OCI-LY7 (cell line): ENCODE measurements around the gene FAM13A. TPM values are rescaled to one million over a fixed set of nuclear protein-coding genes. Genes with fewer than 3 reads are reported as not detected.

Source experiments
- BruUV-seq: library from RNA; stranded (reverse); fragments of 400-500 nt; replicated peaks from 2 replicates; lab custom pipeline; 2021; lab: Mats Ljungman, UMichigan
- CTCF ChIA-PET: fragments of 300-600 bp; sonication (Branson Sonifier 250); formaldehyde crosslinking; loops from one replicate; lab custom pipeline; 2022; ENCODE audit warnings: antibody characterized with exemption; ENCODE audit not compliant: unreplicated experiment; lab: Charles Lee
- POLR2A ChIA-PET: fragments of 300-600 bp; sonication (Branson Sonifier 250); formaldehyde crosslinking; loops from one replicate; lab custom pipeline; 2022; ENCODE audit warnings: antibody characterized with exemption; lab: Charles Lee
- DNase-seq: peaks from one replicate; pipeline ENCODE4 v3.0.0-alpha.2; 2015; ENCODE audit warnings: low spot score
- H2AFZ ChIP-seq: fragments of 200-600 bp; sonication (generic), shearing (Covaris generic); 2 replicates; pipeline ENCODE4 v1.6.1; 2014; ENCODE audit warnings: mild to moderate bottlenecking, antibody characterized with exemption, low read length, moderate library complexity
- H3K27ac ChIP-seq: fragments of 200-600 bp; sonication (generic); 2 replicates; pipeline ENCODE4 v1.5.1; 2014; ENCODE audit warnings: mixed run types, low read depth, mild to moderate bottlenecking, moderate library complexity, low read length, inconsistent platforms; ENCODE audit not compliant: poor library complexity, severe bottlenecking
- H3K36me3 ChIP-seq: fragments of 200-600 bp; sonication (generic); 2 replicates; pipeline ENCODE4 v1.6.1; 2014; ENCODE audit warnings: mild to moderate bottlenecking, antibody characterized with exemption, low read length, moderate library complexity, mixed read lengths; ENCODE audit not compliant: insufficient read depth
- H3K4me1 ChIP-seq: fragments of 200-600 bp; sonication (generic); 2 replicates; pipeline ENCODE4 v1.5.1; 2014; ENCODE audit warnings: mild to moderate bottlenecking, low read length; ENCODE audit not compliant: insufficient read depth, poor library complexity, severe bottlenecking
- H3K4me2 ChIP-seq: fragments of 200-600 bp; sonication (generic); 2 replicates; pipeline ENCODE4 v1.6.1; 2014; ENCODE audit warnings: mild to moderate bottlenecking, low read length
- H3K4me3 ChIP-seq: fragments of 200-600 bp; sonication (generic); 2 replicates; pipeline ENCODE4 v1.5.1; 2014; ENCODE audit warnings: mild to moderate bottlenecking, low read depth, low read length; ENCODE audit not compliant: poor library complexity, severe bottlenecking
- H3K79me2 ChIP-seq: fragments of 200-600 bp; sonication (generic); 2 replicates; pipeline ENCODE4 v1.6.1; 2016; ENCODE audit warnings: low read depth, mild to moderate bottlenecking, low read length, moderate library complexity, mixed read lengths; ENCODE audit not compliant: insufficient read depth
- H3K9me2 ChIP-seq: fragments of 200-600 bp; sonication (generic); 2 replicates; pipeline ENCODE4 v1.6.1; 2016; ENCODE audit warnings: mild to moderate bottlenecking, low read length, mixed read lengths; ENCODE audit not compliant: insufficient read depth
- H3K9me3 ChIP-seq: fragments of 200-600 bp; sonication (generic); 2 replicates; pipeline ENCODE4 v1.6.1; 2014; ENCODE audit warnings: mild to moderate bottlenecking, mixed run types, low read length, mixed read lengths
- H4K20me1 ChIP-seq: fragments of 200-600 bp; sonication (generic); 2 replicates; pipeline ENCODE4 v1.6.1; 2014; ENCODE audit warnings: mild to moderate bottlenecking, antibody characterized with exemption, low read length, moderate library complexity, mixed read lengths; ENCODE audit not compliant: insufficient read depth
- CTCF ChIP-seq: fragments of 200-600 bp; sonication (generic); conservative IDR thresholded peaks from 2 replicates; pipeline ENCODE4 v1.5.1; 2014; ENCODE audit warnings: mild to moderate bottlenecking, antibody characterized with exemption, low read length, moderate library complexity, mixed read lengths
- EZH2phosphoT487 ChIP-seq: fragments of 200-600 bp; sonication (generic); IDR thresholded peaks from 2 replicates; pipeline ENCODE4 v1.6.1; 2018; ENCODE audit warnings: low read depth, borderline replicate concordance, mild to moderate bottlenecking, mixed run types, antibody characterized with exemption, low read length, moderate library complexity, mixed read lengths
- intact Hi-C: fragments of 100-400 bp; cut with micrococcal nuclease; formaldehyde crosslinking; loops from one replicate; pipeline ENCODE4 v1.10.0; 2022; ENCODE audit not compliant: unreplicated experiment
- total RNA-seq, 2 experiments: library from RNA; depleted of rRNA in 1 of 2; stranded (reverse); fragments of >200 nt in 1 of 2; shearing (Covaris generic) in 1 of 2; gene quantifications; 2 replicates each; pipeline ENCODE4 v1.2.3, GENCODE V29; 2014 to 2022

FAM13A gene
- total RNA-seq, 2 experiments from 2014 or later: not detected

DNA sequence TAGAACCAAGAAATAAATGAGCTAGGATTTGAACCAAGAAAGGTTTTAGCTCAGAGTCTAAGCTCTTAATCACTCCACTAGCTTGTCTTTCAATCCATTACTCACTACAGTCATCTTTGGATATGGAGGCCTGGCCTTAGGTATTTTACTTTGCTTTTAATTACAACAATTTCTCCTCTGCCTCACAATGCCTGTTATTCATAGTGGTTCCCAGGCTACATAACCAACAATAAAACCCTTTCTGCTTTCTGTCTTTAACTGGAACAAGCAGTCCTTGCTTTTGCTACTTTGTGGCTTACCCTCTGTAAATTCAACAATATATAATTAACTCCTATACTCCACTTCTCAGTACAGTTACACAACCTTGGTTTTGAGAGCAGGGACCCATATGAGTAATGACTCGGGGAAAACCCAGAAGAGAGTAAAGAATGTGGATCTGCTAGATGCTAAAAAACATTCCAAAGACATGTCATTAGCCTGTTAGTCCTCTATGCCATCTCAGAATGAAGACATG lies 264.7 kb downstream of the FAM13A start:
- H2AFZ ChIP-seq: no peak overlapping the region
- H3K9me2 ChIP-seq: no peaks in the 10 kb centered on the region
- H3K9me3 ChIP-seq: no peaks in the 10 kb centered on the region
- DNase-seq: no peak
- H3K4me3 ChIP-seq: no peak overlapping the region
- CTCF ChIA-PET: no interaction called here
- H3K4me2 ChIP-seq: no peak overlapping the region
- H3K36me3 ChIP-seq: no peaks in the 10 kb centered on the region
- H3K79me2 ChIP-seq: no peaks in the 10 kb centered on the region
- TF ChIP-seq EZH2phosphoT487: no peak
- no TSS peak for BruUV-seq
- H4K20me1 ChIP-seq: no peaks in the 10 kb centered on the region
- intact Hi-C loops: loop anchor here (10.0 kb wide), 1 partner anchor 258 kb away; no protein-coding TSS in a partner anchor
- H3K4me1 ChIP-seq: no peaks in the 10 kb centered on the region
- POLR2A ChIA-PET: interaction anchor here (0.9 kb wide), 1 partner anchor 9 kb away, joined by 4 read pairs; no protein-coding TSS in a partner anchor
- H3K27ac ChIP-seq: no peak overlapping the region

DNA sequence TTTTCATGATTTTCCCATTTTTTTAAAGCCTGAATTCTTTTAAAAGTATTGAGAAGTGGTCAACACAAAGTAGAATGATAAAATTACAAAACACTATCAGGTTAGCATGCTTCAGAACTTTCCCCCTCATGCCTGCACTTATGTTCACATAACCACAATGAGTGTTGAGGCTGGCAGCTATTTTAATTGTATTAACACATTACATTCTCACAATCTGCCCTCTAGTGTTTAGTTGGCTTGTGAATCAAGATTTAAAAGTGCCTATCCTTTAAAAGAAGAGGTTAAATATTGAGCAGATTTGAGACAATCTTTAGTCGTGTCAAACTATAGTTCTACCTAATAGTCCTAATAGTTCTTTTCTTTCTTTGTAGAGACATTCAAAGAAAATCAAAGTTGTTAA lies 265.7 kb downstream of the FAM13A start:
- POLR2A ChIA-PET: interaction anchor here (0.6 to 1.5 kb wide), 3 partner anchors 11 to 1264 kb away, joined by 3 to 4 read pairs (median 3); no protein-coding TSS in a partner anchor
- H3K27ac ChIP-seq: no peak overlapping the region
- H3K36me3 ChIP-seq: no peaks in the 10 kb centered on the region
- CTCF ChIA-PET: no interaction called here
- H3K4me3 ChIP-seq: no peak overlapping the region
- no peak overlapping the region for H3K4me2 ChIP-seq
- H4K20me1 ChIP-seq: no peaks in the 10 kb centered on the region
- H2AFZ ChIP-seq: no peak overlapping the region
- no peaks in the 10 kb centered on the region for H3K79me2 ChIP-seq
- intact Hi-C loops: loop anchor here (10.0 kb wide), 1 partner anchor 256 kb away; no protein-coding TSS in a partner anchor
- TF ChIP-seq EZH2phosphoT487: no peak
- TF ChIP-seq CTCF: peak; percentile 66
- no TSS peak for BruUV-seq
- no peaks in the 10 kb centered on the region for H3K9me2 ChIP-seq
- DNase-seq: peak; percentile 24
- no peaks in the 10 kb centered on the region for H3K9me3 ChIP-seq
- H3K4me1 ChIP-seq: no peaks in the 10 kb centered on the region

DNA sequence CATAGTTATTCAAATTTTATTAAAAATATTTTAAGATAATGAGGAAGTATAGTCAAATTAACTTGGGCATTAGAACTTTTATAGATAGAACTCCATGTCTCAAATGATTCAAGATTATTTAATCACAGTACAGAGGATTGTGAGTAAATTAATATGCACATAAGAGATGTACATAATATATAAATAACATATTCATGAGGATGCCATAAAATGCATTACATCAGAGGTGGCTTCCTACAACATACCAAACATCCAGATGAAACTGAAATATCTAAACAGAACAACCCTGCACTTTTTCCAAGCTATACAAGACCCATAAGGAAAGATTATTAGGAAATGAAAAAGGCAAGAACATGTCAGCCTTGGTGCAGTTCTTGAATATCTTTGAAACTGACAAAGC lies 268.1 kb downstream of the FAM13A start:
- H3K36me3 ChIP-seq: no peaks in the 10 kb centered on the region
- intact Hi-C loops: no loop called here
- no peak overlapping the region for H3K4me2 ChIP-seq
- H2AFZ ChIP-seq: no peak overlapping the region
- H3K9me3 ChIP-seq: no peaks in the 10 kb centered on the region
- H3K4me3 ChIP-seq: no peak overlapping the region
- CTCF ChIA-PET: no interaction called here
- no peaks in the 10 kb centered on the region for H4K20me1 ChIP-seq
- DNase-seq: no peak
- TF ChIP-seq EZH2phosphoT487: no peak
- TF ChIP-seq CTCF: no peak
- no peaks in the 10 kb centered on the region for H3K79me2 ChIP-seq
- no peaks in the 10 kb centered on the region for H3K9me2 ChIP-seq
- no peak overlapping the region for H3K27ac ChIP-seq
- BruUV-seq: no TSS peak
- POLR2A ChIA-PET: no interaction called here
- no peaks in the 10 kb centered on the region for H3K4me1 ChIP-seq
